Activated CD4-positive, alpha-beta T cell treated with anti-CD3 and anti-CD28 coated beads, Interleukin-2, Interleukin-6, amounts not matched to agents 100 ng/mL and 50 ng/mL, durations not matched to agents 16 hours and 8 hours (primary cell): Measurements from ENCODE around the gene GTF2H4.
A peak's percentile ranks its signal among the peaks of the same experiment; 100 is the strongest.
"Not testable (repeated sequence)": the region's sequence is repeated elsewhere in the genome, so short reads cannot be mapped to it uniquely, and the experiment has no call there.

ENCODE experiments used
- DNase-seq: peaks from one replicate; pipeline ENCODE4 v3.0.0-alpha.2; 2020

GTF2H4 gene

DNA sequence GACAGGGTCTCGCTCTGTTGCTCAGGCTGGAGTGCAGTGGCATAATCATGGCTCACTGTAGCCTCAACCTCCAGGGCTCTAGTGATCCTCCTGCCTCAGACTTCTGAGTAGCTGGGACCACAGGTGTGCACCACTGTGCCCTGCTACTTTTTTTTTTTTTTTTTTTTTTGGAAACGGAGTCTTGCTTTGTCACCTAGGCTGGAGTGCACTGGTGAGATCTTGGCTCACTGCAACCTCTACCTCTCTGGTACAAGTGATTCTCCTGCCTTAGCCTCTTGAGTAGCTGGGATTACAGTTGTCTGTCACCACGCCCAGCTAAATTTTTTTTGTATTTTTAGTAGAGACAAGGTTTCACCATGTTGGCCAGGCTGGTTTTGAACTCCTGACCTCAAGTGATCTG, 19.1 kb downstream of the GTF2H4 start:
- DNase-seq: not testable (repeated sequence)

DNA sequence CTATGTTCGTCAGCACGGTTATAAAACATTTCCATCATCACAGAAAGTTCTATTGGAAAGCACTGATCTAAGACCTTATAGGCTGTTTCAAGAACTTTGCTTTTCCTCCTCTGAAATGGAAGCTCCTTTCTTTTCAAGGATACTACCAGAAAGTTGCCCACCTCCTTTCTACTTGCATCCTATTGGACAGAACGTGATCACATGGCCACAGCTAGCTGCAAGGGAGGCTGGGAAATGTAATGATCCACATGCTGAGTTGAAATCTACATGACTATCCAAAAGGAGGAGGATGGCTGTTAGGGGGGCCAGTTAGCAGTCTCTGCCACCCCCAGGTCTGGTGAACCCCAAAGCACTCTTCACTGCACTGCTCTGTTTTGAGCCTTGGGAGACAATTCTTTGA, 20.7 kb downstream of the GTF2H4 start:
- no peak for DNase-seq

DNA sequence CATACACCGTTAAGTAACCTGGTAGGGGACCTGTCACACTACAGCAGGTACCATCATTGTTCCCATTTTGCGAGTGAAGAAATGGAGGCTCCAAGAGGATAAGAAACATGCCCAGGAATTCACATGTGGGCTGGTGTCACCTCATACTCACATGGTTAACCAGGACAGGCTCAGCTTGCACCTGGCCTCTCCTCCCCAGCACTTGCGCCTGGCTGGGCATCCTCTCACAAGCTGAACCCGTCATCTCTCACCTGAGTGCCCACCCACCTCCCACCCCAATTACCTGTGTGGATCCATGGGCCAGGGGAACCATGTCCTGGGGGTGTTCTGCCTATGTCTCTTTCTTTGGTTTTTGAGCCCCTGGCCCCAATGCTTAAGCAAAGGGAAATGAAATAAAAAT, 22.5 kb downstream of the GTF2H4 start:
- no peak for DNase-seq

DNA sequence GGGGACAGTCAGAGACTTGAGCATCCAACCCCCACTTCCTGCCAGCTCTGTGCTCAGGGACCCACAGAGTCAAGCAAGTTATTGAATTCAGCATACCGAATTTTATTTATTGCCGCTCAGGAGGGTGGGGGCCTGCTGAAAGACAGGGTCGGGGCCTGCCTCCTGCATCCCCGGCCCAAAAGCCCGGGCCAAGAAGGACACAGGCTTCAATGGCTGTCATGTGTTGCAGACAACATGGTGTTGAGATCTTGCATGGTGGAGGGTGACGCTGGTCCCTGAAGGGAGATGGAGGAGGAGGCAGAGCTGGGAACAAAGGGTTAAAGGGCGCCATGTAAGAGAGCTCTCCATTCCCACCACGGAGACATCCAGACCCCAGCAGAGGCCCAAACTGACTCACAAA, 23.3 kb downstream of the GTF2H4 start:
- DNase-seq: no peak

DNA sequence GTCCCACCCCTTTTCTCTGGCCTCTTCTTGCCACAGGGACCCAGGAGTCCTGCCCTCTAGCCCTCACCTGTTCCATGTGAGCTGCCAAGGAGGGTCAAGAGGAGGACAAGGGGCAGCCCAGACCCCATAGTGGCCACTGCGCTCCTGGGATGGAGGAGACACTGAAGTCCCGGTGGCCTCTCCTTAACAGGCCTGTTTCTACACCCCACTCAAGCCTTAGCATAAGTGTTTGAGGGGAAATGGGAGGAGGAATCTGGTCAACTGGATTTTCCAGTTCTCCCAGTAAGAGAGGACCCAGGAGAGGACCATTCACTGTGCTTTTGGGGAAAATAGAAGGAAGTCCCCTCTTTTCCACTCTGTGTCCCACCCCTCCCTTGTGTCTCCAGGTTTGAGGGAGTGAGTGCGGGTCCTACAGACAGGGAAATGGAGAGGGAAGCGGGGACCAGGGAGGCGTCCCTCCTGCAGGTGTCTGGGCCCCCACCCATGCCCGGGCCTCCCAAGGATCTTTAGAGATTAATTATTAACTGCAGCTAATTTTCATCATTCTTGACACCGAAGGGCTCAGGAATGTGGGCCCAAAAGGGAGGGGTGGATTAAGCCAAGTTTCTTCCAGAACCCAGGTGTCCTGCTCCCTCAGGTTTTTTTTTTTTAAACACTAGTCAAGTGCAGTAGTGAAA, 24.1 kb downstream of the GTF2H4 start, which contains the start of gene SFTA2:
Gene SFTA2, minus strand, starts transcription at position 202 of the 677 bp plus-strand sequence. Its CDS starts 74 bp downstream, at position 128.
- no peak for DNase-seq

DNA sequence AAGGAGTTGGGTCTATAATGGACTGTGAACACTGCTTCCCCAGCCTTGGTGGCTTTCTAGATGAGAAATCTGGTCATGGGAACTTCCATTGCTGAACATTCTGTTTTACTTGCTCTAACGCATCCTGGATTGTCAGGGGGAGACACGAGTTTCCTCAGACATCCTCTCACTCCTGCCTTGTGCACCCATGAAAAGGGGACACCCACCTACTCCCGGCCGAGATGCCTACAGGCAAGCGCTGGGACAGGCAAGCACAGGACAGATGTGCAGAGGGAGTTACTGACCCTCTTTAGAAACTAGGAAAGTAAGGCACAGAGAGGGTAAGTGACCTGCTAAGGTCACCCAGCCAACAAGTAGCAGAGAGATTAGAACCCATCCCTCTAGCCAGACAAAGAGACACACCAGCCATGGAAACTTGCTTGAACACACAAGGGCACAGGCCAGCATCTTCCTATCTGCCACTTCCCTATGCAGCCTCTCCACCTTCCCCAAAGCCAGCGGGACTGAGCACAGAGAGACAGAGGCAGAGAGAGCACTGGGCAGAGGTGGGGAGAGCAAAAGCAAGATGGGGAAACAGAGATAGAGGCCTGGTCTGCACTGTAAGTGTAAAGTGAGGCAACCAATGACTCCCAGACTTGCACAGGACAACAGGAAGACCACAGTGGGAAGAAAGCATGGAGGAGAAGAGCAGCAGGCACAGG, 24.8 kb downstream of the GTF2H4 start:
- DNase-seq: no peak

DNA sequence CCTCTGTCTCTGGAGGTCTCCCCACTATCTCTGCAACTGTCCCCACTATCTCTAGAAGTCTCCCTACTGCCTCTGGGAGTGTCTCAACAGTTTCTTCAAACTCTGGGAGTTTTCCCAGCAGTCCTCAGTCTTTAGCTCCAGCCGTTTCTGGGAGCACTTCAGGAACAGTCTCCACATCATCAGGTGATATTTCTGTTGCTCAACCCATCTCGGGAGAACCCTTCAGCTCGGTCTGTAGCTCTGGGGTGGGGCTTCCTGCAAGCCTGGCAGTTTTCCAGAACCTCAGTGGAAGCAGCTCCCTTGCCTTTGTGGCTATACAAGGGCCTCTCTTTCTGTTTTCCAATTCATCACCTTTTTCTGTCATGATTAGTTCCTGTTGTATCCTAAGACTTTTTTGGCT, 27.0 kb downstream of the GTF2H4 start:
- no peak for DNase-seq

DNA sequence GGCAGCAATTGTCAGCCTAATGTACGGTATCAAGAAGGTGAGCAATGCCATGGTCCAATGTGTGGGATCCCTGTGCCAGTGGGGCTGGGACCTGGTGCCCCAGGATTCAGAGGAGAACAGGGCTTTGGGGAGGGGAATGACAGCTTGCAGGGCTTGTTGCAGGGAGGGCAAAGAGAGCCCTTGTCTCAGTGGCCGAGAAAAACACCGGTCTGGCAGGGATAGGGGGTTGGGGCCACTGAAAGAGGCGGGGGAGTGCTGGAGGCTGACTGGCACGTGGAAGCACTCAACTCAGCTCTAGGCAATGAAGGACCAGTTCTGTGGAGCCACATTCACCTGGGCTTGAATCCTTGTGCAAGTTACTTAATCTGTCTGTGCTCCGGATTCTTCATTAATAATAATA, 29.3 kb downstream of the GTF2H4 start:
- DNase-seq: no peak

DNA sequence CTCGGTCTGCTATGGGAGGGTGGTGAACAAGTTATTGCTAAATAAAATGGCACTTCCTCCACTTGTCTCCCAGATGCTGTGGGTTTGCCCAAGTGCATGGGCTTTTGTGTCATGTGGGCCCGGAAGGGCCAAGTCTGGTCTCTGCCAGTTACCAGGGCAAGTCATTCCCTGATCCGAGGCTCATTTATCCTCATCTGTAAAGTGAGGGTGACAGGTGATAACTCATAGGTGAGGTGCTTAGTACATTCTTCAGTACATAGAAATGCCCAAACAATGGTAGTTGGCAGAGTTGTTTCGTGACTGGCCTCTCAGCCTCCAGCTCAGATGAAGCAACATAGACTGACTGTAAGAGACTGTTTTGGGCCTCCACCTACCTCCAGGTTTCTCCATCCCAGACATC, 30.7 kb downstream of the GTF2H4 start:
- DNase-seq: no peak

DNA sequence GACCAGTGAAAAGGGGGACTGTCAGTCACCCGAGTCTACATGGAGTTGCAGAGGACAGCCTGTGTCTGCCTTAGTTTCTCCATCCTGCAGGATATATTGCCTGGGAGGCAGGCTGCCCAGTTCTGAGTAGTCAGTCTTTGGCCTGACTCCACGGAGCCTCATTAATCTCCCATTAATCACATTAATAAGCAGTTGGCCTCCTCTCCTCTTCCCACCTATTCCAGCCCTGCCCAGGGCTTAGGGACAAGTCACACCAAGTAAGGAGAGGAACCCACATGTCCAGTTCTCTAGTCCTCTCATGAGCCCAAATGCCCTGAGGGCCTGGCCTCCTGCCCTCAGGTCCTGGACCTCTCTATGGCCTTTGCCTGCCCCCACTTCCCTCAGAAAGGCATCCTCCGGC, 31.5 kb downstream of the GTF2H4 start:
- DNase-seq: no peak

DNA sequence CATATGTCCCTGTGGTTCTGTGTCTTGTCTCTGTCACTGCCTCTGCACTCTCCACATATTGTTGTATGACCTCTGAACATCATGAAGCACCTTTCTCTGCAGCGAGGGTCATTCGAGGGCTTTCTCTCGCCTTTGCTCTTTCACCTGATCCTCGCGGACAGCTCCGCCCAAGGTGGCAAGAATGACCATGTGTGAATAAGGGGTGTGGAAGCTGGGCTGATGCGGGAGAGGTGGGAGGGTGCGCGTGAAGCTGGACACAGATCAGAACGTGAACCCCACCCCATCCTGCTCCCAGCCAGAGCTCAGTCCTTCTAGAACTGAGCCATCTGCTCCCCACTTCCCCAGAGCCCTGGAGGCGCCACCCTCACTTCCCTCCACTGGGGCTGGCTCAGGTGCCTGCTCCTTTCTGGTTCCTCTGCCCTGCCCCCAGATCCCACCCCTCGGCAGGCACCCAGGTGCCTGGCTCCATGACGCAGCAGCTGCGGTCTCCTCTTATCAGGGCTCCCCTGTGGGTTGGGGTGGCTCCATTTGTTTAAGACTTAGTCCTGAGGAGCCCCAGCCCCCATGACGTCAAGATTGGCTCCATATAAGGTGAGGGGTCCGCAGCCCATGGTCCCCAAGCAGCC, 32.5 kb downstream of the GTF2H4 start, which contains the start of gene MUCL3:
Gene MUCL3, plus strand, starts transcription at position 613 of the 626 bp plus-strand sequence. CDS start 27 bp downstream, outside the sequence.
- DNase-seq: no peak

DNA sequence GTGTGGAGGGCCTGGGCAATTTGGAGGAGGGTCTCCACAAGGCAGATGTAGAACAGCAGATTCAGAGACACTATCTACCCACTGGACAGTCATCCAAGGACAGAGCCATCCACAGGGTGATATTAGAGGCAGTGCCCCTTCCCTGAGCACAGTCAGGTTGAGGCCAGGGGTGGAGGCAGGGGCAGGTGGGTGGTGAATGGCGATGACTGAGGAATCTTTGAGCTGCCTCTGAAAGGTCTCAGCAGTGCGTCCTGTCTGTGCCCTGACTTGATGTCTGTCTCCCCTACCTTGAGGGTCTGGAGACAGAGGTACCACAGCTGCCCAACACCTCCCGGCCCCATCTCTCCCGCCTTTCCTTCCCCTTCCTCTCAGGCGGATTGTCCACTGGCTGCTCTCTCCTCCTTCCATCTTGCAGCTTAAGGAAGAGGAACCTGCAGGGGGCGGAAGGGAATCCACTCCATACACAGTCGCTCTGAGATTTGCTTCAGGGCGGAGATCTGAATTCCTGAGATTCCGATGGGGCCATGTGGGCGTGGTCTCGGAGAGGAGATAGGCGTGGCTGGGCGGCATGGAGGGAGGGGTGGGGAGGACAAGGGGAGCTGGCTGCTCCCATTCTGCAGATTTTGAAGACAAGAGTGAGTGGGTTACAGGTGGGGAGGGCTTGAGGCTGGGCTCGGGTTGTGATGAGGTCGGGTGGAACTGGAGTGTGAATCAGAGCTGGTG, 34.5 kb downstream of the GTF2H4 start:
- DNase-seq: no peak

DNA sequence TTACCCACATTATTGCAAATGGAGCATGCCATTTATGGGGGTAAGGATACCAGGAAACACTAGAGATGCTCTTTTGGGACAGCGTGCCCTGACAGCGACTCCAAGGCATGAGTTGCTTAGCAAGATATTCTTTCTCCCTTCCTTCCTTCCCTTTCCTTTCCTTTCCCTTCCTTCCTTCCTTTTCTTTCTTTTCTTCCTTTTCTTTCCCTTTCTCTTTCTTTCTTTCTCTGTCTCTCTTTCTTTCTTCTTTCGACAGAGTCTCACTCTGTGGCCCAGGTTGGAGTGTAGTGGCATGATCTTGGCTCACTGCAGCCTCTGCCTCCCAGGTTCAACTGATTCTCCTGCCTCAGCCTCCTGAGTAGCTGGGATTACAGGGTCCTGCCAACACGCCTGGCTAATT, 36.0 kb downstream of the GTF2H4 start:
- DNase-seq: no peak

DNA sequence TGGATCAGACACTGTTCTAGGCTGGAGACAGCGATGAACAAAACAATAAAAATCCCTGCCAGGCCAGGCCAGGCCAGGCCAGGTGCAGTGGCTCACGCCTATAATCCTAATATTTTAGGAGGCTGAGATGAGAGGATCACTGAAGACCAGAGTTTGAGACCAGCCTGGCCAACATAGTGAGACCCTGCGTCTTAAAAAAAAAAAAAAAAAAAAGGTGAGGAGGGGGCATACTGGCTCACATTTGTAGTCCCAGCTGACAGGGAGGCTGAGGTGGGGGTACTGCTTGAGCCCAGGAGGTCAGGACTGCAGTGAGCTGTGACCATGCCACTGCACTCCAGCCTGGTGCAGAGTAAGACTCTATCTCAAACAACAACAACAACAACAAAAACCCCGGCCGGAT, 37.3 kb downstream of the GTF2H4 start:
- DNase-seq: no peak

DNA sequence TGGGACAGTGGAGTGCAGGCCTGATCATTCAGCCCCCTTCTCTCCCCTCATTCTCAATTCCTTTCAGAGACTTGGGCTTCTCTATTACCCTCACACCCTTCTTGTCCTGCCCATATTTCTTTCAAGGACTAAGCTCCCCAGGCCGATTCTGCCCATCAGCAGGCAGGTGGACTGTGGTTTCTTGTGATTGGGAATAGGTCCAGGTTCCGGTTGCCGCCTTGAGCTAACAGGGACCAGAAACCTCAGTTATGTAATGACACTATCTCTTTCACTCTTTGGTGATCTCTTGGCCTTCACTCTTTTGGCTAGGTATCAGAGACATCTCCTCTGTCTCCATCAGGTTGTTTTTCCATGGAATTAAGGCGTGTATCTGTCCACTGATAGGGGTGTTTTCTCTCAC, 39.2 kb downstream of the GTF2H4 start:
- no peak for DNase-seq

DNA sequence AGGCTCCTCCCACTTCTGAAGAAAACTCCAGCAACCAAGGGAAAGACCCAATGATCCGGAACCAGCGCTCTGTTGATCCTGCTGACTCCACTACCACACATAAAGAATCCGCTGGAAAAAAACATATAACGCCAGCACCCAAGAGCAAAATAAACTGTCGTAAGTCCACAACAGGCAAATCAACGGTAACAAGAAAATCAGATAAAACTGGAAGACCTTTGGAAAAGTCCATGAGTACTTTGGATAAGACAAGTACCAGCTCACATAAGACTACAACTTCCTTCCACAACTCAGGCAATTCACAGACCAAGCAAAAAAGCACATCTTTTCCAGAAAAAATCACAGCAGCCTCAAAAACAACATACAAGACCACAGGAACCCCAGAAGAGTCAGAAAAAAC, 40.8 kb downstream of the GTF2H4 start:
- no peak for DNase-seq

DNA sequence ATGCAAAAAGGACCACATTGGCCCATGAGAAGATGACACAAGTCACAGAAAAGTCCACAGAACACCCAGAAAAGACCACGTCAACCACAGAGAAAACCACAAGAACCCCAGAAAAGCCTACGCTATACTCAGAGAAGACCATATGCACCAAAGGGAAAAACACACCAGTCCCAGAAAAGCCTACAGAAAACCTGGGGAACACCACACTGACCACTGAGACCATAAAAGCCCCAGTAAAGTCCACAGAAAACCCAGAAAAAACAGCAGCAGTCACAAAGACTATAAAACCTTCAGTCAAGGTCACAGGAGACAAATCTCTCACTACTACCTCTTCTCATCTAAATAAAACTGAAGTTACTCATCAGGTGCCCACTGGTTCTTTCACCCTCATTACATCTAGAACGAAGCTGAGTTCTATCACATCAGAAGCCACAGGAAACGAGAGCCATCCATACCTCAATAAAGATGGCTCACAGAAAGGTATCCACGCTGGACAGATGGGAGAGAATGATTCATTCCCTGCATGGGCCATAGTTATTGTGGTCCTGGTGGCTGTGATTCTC, 44.0 kb downstream of the GTF2H4 start:
- no peak for DNase-seq

DNA sequence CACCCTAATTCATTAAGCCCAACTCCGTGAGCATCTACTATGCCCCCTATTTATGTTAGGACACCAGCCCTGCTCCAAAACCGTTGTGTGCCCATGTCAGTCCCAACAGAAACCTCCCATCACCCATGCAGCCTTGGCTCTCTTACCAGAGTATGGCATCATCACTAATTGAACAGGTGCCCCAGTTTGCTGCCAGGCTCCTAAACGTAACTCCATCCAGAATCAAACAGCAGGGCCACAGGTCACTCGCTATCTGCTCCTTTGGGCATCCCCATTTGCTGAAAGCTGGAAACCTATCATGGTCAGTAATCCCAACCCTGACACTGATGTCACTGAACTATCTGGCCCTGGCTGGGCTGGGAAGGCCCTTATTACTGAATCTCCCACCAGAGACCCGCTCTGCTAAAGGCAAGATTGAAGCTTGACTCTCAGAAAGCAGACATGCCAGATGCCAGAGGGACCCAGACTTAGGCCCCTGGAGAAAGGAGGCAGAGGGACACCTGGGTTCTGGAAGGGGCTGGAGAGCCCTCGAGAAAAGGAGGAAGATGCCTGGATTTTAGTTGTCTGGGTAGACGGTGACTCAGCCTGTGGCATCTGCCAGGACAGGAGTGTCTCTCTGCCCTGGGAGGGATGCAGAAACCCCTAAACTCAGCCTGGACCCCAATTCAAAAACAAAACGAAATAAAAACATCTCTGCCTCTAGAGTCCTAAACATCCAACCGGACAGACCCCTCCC, 46.8 kb downstream of the GTF2H4 start:
- no peak for DNase-seq

DNA sequence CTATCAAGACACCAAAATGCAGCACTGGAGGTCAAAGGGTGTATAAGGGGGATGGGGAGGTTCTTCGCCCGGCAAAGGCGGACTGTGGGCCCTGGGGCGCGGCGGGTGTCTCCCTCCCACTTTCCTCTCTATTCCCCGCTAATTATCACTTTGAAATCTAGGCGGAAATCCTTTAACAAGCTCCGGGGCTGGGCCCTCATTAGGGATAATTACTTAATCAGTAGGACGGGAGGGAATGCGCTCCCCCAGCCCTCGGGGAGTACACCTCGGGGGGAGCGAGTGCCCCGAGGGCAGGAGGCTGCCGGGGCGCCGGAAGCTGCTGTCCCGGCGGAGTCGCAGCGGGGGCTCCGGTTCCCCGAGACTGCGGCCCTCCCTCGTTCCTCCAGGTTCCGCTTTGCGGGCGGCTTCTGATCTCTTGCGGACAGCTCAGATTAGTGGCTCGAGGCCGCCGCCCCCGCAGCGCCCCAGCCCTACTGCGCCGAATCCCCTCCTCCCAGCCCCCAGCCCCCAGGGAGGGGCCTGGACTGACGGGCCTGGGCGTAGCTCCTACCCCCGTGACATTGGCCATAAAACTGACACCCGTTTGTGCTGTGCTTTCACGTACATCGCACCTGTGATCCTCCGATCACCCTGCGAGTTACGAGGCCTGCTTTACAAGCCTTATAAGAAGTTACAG, 47.5 kb downstream of the GTF2H4 start:
- DNase-seq: peak; percentile 55

DNA sequence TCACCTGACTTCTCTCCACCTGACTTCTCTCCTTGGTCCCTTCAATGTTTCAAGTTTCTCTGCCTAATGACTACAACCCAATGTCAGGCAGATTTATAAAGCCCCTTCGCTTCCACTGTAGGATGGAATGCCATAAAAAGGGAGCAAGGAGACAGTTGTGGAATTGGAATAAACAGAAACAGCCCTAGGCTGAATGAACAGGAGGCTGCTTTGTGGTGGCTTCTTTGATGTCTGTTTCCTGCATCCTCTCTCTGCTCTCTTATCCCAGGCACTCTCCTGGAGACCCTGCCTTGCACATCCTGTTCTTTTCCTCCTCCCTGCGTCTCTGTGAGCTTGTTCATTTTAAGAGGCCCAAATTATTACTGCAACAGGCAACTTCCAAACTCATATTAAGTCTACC, 49.7 kb downstream of the GTF2H4 start:
- no peak for DNase-seq

DNA sequence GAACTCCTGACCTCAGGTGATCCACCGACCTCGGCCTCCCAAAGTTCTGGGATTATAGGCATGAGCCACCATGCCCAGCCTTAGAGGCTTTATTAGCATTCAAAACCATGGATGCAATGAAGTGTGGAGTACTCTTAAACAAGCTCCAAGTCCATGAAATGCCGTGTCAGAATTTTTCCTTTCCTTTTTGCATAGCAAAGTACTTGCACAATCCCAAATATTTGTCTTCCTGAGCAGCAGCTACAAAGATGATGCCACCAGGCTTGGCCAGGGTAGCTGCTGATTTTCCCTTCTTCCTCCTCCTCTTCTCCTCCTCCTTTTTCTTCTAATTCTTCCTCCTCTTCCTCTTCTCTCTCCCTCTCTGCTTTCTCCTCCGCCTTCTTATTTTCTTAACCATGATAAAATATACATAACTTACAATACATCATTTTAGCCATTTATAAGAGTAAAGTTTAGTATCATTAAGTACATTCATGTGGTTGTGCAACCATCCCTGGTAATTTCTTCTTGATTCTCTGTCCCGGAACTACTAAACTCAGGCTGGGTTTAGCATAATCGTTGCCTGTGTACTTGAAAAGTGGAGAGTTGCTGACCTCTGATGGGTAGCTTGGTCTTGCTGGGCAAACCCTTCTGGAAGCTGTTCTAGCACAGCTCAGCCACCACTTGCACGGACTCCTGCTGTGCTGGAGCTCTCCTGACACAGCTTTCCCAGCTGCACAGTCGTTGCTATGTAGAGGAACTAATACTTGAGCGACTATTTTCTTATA, 53.1 kb downstream of the GTF2H4 start:
- no peak for DNase-seq
